ENCODE data around the gene RAPGEF4.
A peak's percentile ranks its signal among the peaks of the same experiment; 100 is the strongest.

RAPGEF4 gene

DNA sequence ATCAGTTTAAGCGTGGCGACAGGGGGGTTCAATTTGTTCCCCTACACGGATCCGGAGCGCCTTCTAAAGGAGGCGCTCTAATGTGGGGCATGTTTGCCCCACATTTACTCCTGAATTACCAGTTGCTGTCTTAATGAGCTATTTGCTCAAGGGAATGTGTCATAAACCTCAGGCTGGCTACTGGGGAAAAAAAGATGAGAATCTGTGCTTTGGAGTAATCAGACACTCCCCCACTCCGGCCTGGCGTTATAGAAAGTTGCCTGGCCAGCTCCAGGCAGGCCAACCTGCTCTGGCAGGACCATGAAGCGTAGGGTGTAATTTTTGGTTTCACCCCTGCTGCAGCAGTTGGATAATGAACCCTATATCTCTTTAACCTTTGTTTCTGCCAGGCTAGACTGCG, 309.0 kb downstream of the RAPGEF4 start:
- DNase-seq = peak; percentile 46

GRCh38 chr2:173045181-173045580, 309.5 kb downstream of the RAPGEF4 start:
- DNase-seq = no peak

GRCh38 chr2:173048522-173048896, 312.9 kb downstream of the RAPGEF4 start:
- no peak for DNase-seq

DNA sequence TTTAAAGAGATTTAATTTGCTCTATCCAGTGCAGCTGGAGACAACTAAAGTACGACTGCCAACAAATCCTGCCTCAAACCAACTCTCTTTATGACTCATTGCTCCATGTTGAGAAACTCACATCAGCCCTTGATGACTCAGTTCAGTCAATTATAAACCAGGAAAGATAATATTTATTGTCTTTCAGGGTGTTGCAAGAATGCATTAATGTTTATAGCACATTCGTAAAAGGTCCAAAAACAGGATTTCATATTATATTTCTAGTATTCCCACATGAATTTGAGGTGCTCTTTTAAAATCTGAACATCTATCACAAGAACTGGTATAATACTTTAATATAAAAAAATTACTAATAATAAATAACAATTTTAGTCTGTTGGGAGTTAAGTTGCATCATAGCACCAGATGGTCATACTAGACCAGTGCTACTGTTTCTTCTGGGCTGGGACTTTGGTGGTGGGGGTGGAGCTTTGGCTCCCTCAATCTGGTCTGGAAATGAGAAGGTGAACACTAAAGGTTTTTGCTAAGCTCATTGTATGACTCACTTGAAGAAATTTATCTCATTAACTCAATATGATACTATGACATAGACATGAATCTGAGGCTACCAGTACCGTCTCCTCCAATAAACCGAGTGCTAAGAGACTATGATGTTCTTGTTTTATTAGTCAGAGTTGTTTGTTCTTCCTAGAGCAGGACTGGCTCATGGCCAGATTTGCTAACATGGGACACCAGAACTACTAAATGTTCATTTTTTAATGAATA, 313.4 kb downstream of the RAPGEF4 start:
- peak; percentile 96 for DNase-seq

DNA sequence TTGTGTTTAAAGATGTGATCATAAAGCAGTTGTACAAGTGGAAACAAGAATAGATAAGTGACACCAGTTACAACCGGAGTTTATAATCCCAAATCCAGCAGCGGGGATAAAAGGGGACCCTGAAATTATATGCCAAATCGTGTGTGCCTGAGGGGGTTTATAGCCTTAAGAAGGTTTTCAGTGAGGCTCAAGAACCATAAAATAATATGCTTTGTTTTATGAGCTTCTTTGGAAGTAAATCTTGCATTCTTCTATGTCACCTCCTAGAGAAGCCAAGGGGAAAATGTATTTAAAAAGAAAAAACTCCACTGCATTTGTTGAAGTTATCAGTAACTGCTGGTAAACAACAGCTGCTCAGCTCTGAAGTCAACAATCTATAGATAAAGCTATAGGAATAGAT, 314.2 kb downstream of the RAPGEF4 start:
- DNase-seq = no peak

- DNase-seq = peak; percentile 21
Observed at GRCh38 chr2:173050684-173051083, 315.0 kb downstream of the RAPGEF4 start.

DNA sequence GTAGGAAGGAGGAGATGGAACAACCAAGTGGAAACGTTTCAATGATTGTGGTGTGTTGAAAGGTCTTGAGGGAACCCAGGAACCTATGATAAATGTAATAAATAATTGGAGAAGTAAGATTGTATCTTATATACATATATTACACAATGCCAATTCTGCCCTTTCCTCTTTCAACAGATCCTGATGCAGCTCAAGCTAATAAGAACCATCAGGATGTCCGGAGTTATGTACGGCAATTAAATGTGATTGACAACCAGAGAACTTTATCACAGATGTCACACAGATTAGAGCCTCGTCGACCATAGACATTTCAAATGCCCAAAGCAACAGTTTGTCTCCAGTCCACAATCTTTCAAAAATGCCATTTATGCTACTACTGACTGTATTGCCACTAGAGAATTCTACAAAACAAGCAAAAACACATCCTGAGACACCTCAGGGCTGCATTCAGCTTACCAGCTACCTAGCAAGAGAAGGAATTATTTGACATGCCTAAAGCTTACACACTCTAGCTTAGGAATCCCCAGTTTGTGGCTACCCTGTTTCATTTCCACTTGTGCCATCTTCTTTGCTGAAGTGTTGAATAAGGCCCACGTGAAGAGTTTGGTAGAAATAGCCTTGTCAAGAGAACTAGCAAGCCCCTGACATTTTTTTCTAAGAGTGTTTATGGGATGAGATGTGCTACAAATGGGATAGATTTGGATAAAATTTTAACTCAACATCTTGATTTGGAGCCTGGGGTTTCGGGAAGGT, 316.0 kb downstream of the RAPGEF4 start:
- no peak for DNase-seq

DNA sequence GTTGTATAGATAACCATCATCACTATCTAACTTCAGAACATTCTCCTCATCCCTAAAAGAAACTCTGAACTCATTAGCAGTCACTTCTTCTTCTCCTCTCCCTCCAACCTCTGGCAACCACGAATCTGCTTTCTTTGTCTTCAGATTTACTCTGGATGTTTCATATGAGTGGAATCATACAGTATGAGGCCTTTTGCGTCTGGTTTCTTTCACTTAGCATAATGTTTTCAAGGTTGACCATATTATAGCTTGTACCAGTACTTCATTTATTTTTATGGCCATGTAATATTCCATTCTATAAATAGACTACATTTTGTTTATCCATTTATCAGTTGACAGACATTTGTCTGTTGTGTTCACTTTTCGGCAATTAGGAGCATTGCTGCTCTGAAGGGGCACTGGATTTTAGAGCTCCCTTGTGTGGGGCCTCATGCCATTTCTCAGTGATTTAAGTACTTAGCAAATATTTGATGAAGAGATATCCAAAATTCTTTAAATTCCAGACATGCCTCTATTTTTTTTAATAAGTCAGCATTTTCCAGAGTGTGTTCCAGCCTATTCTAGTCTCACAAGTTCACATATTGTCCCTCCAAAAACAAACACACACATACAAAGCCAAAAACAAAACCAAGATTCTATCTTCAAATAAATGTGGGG, 317.5 kb downstream of the RAPGEF4 start:
- DNase-seq = peak; percentile 70

GRCh38 chr2:173054466-173054865, 318.8 kb downstream of the RAPGEF4 start:
- DNase-seq = peak; percentile 83

DNA sequence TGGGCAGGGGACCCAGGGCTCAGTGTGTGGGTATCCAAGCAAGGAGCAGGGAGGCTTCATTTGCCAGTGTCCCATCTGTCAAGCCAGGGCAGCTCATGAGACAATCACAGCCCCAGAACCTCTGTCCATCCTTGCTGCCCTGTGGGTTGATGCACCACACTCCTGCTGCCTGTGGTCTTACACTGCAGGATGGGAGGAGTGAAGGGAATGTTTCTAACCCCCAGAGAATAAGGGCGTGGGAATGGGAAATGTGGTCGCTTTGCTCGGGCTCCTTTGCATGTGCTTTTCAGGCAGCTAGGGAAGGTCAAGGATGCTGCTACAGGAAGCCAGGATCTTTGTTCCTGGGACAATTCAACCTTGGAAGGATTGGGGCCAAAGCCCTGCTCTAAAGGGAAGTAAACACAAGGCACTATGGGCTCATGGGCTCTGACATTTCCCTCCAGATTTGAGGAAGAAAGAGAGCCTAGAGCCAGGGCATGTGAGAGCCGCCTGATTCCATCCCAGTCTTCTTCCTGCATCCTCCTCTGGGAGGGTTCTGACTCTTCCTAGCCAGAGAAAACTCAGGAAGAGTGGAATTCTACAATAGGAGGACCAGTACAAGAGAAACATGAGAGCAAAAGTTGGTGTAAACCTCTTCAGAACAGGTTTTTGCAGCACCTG, 321.2 kb downstream of the RAPGEF4 start:
- peak; percentile 29 for DNase-seq

GRCh38 chr2:173058097-173058496, 322.5 kb downstream of the RAPGEF4 start:
- no peak for DNase-seq

DNA sequence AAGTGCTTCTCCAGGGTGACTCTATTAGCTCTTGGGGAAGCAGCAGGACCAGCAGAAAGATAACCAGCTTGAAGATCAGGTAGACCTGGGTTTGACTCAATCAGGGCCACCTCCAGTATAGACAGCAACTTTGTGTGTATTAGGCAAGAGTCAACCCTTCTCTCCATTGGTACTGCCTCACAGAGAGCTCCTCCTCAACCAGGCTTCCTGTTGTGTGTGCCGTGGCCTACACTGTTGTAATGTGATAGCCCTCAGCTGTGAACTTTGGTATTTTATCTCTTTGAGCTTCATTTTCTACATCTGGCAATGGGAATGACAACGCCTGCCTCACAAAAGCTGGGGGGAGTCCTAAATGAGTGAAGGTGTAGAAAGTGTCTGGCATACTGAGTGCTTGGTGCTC, 323.0 kb downstream of the RAPGEF4 start:
- DNase-seq = no peak

GRCh38 chr2:173059292-173059691, 323.6 kb downstream of the RAPGEF4 start:
- no peak for DNase-seq

DNA sequence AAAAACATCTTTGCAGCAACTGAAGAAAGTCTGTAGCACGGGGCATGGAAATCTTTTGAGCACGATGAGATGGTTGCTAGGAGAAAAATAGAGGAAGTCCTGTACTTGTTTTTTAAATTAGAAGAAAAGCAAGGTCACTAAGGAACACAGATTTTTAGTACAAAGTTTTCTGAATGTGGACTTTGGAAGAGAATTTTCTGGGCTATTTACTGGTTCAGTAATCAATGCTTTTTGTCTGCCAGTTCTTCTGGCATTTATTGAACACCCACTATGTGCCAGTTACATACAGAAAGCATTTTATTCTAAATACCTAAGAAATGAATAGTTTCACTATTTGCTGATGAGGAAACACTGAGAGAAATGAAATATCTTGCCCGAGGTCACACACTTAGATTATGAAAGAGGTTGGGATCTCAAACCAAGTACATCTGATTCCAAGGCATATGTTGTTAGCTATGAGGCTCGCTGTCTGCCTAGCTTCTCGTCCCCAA, 324.4 kb downstream of the RAPGEF4 start:
- peak; percentile 17 for DNase-seq

DNA sequence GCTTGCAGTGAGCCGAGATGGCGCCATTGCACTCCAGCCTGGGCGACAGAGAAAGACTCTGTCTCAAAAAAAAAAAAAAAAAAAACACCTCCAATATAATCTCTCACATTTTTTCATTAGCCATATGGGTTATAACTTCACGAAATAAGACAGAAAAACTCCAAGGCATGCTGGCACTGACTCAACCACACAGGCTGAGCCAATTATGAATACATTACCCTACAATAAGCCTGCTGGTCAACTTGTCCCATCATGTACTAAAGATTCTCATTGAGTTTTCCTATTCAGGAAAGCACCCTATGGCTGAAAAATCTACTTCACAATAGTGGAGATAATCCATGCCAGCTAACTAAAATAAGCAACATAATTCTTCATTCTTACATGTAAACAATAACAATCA, 327.2 kb downstream of the RAPGEF4 start:
- peak; percentile 54 for DNase-seq

- DNase-seq = peak; percentile 40
Observed at GRCh38 chr2:173064151-173064805, 328.6 kb downstream of the RAPGEF4 start.

GRCh38 chr2:173066887-173067676, 331.4 kb downstream of the RAPGEF4 start:
- DNase-seq = no peak

DNA sequence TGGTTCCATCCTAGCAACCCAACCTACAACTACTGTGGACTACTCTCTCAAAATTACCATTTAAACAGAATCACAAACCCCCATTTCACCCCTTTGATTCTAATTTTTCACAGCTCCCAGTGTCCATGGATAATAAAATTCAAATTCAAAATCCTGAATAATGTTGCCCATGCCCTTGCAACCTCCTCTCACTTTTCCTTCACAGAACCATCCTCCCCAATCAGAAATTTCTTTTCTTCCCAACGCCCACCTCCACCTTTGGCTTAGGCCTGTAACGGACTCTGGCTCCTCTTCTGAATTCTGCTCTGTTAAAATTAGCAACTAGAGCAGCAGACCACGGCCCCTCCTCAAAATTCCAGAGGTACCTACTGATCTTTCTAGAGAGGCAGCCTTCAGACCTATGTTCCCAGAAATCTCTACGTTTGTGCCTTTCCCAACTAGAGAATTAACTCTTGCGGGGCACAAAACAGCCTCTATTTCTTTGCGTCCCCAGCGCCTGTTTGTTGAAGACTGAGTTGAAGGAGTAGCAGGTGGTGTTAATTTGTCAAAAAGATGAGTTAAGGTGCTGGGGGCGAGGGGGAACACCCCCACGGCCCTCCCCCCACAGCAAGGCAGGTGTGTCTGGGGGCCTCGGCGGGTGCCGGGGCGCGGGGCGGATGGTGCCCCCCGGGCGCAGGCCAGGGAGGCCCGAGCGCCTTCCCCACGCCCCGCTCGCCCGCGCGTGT, 339.6 kb downstream of the RAPGEF4 start:
- DNase-seq = no peak

DNA sequence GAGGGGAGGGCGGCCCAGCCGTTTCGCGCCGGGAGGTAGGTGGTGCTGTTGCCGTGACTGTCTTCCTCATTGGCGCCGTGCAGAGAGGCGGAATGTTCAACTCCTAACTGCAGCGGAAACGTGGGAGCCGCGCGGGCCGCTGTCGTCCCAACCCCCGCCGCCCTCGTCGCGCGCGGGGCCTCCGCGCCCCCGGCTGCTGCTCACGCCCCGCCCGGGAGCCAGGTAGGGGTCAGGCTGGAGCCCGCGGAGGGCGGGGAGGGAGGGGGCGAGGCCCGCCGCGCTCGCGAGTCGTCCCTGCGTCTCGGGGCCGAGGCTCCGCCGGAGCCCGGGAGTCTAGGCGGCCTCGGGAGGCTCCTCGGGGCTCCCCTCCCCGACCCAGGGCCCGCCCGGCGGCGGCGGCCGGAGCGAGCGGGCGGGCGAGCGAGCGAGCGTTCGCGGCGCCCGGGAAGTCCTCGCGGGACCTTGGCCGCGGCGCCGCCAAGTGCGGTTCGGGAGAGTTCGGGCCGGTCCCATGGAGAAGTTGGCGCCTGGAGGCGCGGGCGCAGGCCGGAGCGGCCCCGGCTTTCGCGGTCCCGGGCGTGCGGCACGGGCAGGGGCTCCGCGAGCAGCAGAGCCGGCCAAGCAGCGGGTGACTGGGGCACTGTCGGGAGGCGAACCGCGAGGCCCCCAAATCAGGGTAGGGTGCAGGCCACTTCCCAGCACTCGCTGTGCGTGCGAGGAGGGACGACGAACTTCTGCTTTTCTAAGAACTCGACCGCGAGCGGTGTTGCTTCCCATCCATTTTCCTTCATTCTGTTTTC, 340.3 kb downstream of the RAPGEF4 start, which contains the start of gene MAP3K20:
TSS of gene MAP3K20 (plus strand) at position 66 of the 800 bp plus-strand sequence. CDS start 15,186 bp downstream, outside the sequence.
- peak; percentile 81 for DNase-seq

Measured in fibroblast of skin of right biceps (primary cell).